IMR-90 (cell line): ENCODE measurements around the gene NEURL1B. TPM values are rescaled to one million over a fixed set of nuclear protein-coding genes. Genes with fewer than 3 reads are reported as not detected.

ENCODE experiments used
- ATAC-seq: fragments of 200-7000 bp; cut with Tn5 transposase; 2 replicates; pipeline ENCODE4 v1.9.1; 2020; ENCODE audit warnings: low read depth, mild to moderate bottlenecking, moderate library complexity
- BruUV-seq: library from RNA; stranded (reverse); fragments of 400-500 nt; replicated peaks from 2 replicates; lab custom pipeline; 2021; lab: Mats Ljungman, UMichigan
- CTCF ChIA-PET: fragments of 300-600 bp; formaldehyde crosslinking; extraction: SDS; loops from one replicate; lab custom pipeline; 2021; ENCODE audit warnings: antibody characterized with exemption; lab: Yijun Ruan, JAX
- POLR2A ChIA-PET: fragments of 300-600 bp; sonication (Branson Sonifier 250); formaldehyde crosslinking; loops from one replicate; lab custom pipeline; 2022; ENCODE audit warnings: antibody characterized with exemption; ENCODE audit not compliant: unreplicated experiment; lab: Charles Lee
- DNase-seq: peaks from one replicate; pipeline ENCODE4 v3.0.0; 2013
- H2AFZ ChIP-seq: replicated peaks from 2 replicates; pipeline ENCODE3; 2013; ENCODE audit warnings: low read length, mild to moderate bottlenecking; ENCODE audit not compliant: poor library complexity
- H2AK5ac ChIP-seq: 2 replicates; pipeline ENCODE4 v1.6.1; 2013; ENCODE audit warnings: low read depth, low read length, inconsistent platforms
- H2AK9ac ChIP-seq: replicated peaks from 2 replicates; pipeline ENCODE3; 2013; ENCODE audit warnings: mild to moderate bottlenecking, low read depth, low read length, moderate library complexity; ENCODE audit not compliant: poor library complexity
- H2BK120ac ChIP-seq: 2 replicates; pipeline ENCODE4 v1.6.1; 2013; ENCODE audit warnings: low read depth, low read length, inconsistent platforms
- H2BK15ac ChIP-seq: 3 replicates; pipeline ENCODE4 v1.6.1; 2013; ENCODE audit warnings: low read depth, low read length, inconsistent platforms
- H2BK20ac ChIP-seq: 2 replicates; pipeline ENCODE4 v1.6.1; 2013; ENCODE audit warnings: low read depth, mild to moderate bottlenecking, inconsistent platforms, low read length, moderate library complexity
- H2BK5ac ChIP-seq: 2 replicates; pipeline ENCODE4 v1.6.1; 2013; ENCODE audit warnings: mild to moderate bottlenecking, low read depth, low read length, inconsistent platforms; ENCODE audit not compliant: poor library complexity, severe bottlenecking
- H3K14ac ChIP-seq: replicated peaks from 2 replicates; pipeline ENCODE4 v1.6.1; 2013; ENCODE audit warnings: low read depth, low read length, inconsistent platforms
- H3K18ac ChIP-seq: 2 replicates; pipeline ENCODE4 v1.6.1; 2013; ENCODE audit warnings: low read depth, low read length, control low read depth
- H3K23ac ChIP-seq: 2 replicates; pipeline ENCODE4 v1.6.1; 2013; ENCODE audit warnings: low read depth, low read length, inconsistent platforms
- H3K27ac ChIP-seq: 2 replicates; pipeline ENCODE4 v1.5.1; 2013; ENCODE audit warnings: mild to moderate bottlenecking, control low read depth, low read length; ENCODE audit not compliant: insufficient read depth
- H3K27me3 ChIP-seq: 2 replicates; pipeline ENCODE4 v1.6.1; 2013; ENCODE audit warnings: low read length; ENCODE audit not compliant: control insufficient read depth, insufficient read depth
- H3K36me3 ChIP-seq: 2 replicates; pipeline ENCODE4 v1.6.1; 2013; ENCODE audit warnings: low read length, mixed read lengths; ENCODE audit not compliant: control insufficient read depth, insufficient read depth
- H3K4ac ChIP-seq: 2 replicates; pipeline ENCODE4 v1.6.1; 2013; ENCODE audit warnings: low read depth, low read length, inconsistent platforms
- H3K4me1 ChIP-seq: 2 replicates; pipeline ENCODE4 v1.6.1; 2013; ENCODE audit warnings: low read length, mixed read lengths; ENCODE audit not compliant: control insufficient read depth, insufficient read depth
- H3K4me2 ChIP-seq: 2 replicates; pipeline ENCODE4 v1.6.1; 2013; ENCODE audit warnings: low read depth, mild to moderate bottlenecking, control low read depth, low read length, moderate library complexity
- H3K4me3 ChIP-seq: 2 replicates; pipeline ENCODE4 v1.5.1; 2013; ENCODE audit warnings: low read depth, mild to moderate bottlenecking, control low read depth, low read length, moderate library complexity; ENCODE audit not compliant: insufficient read depth
- H3K56ac ChIP-seq: 2 replicates; pipeline ENCODE4 v1.6.1; 2013; ENCODE audit warnings: low read length, inconsistent platforms; ENCODE audit not compliant: insufficient read depth; ENCODE audit errors: extremely low read depth
- H3K79me1 ChIP-seq, 2 experiments: 2 replicates each; pipeline ENCODE4 v1.6.1; 2013; ENCODE audit warnings: low read length in 2 of 2, inconsistent platforms in 1 of 2, low read depth in 1 of 2
- H3K9ac ChIP-seq: 2 replicates; pipeline ENCODE4 v1.6.1; 2013; ENCODE audit warnings: low read depth, low read length, control low read depth
- H3K9me1 ChIP-seq: 2 replicates; pipeline ENCODE4 v1.6.1; 2013; ENCODE audit warnings: low read length, inconsistent platforms; ENCODE audit not compliant: insufficient read depth
- H3K9me3 ChIP-seq: 2 replicates; pipeline ENCODE4 v1.6.1; 2013; ENCODE audit warnings: low read length; ENCODE audit not compliant: control insufficient read depth, insufficient read depth
- H4K20me1 ChIP-seq: 2 replicates; pipeline ENCODE4 v1.6.1; 2013; ENCODE audit warnings: low read length, inconsistent platforms; ENCODE audit not compliant: insufficient read depth
- H4K5ac ChIP-seq: 2 replicates; pipeline ENCODE4 v1.6.1; 2013; ENCODE audit warnings: mild to moderate bottlenecking, low read depth, low read length, control low read depth
- H4K8ac ChIP-seq, 2 experiments: 2 replicates each; pipeline ENCODE4 v1.6.1; 2013; ENCODE audit warnings: low read depth in 2 of 2, low read length in 2 of 2, control low read depth in 1 of 2, inconsistent platforms in 1 of 2
- H4K91ac ChIP-seq: 2 replicates; pipeline ENCODE4 v1.6.1; 2013; ENCODE audit warnings: low read depth, low read length, inconsistent platforms; ENCODE audit not compliant: insufficient read depth
- BHLHE40 ChIP-seq: fragments of 150-350 bp; IDR thresholded peaks from 2 replicates; pipeline ENCODE4 v1.6.1; 2016; ENCODE audit warnings: mild to moderate bottlenecking, low read depth, low read length
- CEBPB ChIP-seq: IDR thresholded peaks from 2 replicates; pipeline ENCODE4 v1.6.1; 2012; ENCODE audit warnings: low read depth, low read length, improper control_type of control experiment
- CHD1 ChIP-seq: IDR thresholded peaks from 2 replicates; pipeline ENCODE4 v1.6.1; 2012; ENCODE audit warnings: low read depth, low read length, improper control_type of control experiment
- FOS ChIP-seq: fragments of 150-350 bp; IDR thresholded peaks from 2 replicates; pipeline ENCODE4 v1.6.1; 2016; ENCODE audit warnings: low read depth, low read length
- MAFK ChIP-seq: IDR thresholded peaks from 2 replicates; pipeline ENCODE4 v1.6.1; 2012; ENCODE audit warnings: low read depth, low read length, improper control_type of control experiment
- MAZ ChIP-seq: IDR thresholded peaks from 2 replicates; pipeline ENCODE4 v1.6.1; 2012; ENCODE audit warnings: low read depth, mild to moderate bottlenecking, low read length, improper control_type of control experiment, moderate library complexity, borderline replicate concordance
- MXI1 ChIP-seq: IDR thresholded peaks from 2 replicates; pipeline ENCODE4 v1.6.1; 2012; ENCODE audit warnings: low read depth, mild to moderate bottlenecking, low read length, moderate library complexity, borderline replicate concordance
- NFE2L2 ChIP-seq: fragments of 150-350 bp; IDR thresholded peaks from 2 replicates; pipeline ENCODE4 v1.6.1; 2016; ENCODE audit warnings: low read depth, mild to moderate bottlenecking, low read length
- POLR2A ChIP-seq: IDR thresholded peaks from 2 replicates; pipeline ENCODE4 v1.6.1; 2012; ENCODE audit warnings: mild to moderate bottlenecking, low read depth, low read length
- RAD21 ChIP-seq: IDR thresholded peaks from 2 replicates; pipeline ENCODE4 v1.6.1; 2012; ENCODE audit warnings: low read length, improper control_type of control experiment
- RCOR1 ChIP-seq: IDR thresholded peaks from 2 replicates; pipeline ENCODE4 v1.6.1; 2012; ENCODE audit warnings: mild to moderate bottlenecking, low read length, improper control_type of control experiment; ENCODE audit not compliant: insufficient replicate concordance
- RFX5 ChIP-seq: IDR thresholded peaks from 2 replicates; pipeline ENCODE4 v1.8.0; 2012; ENCODE audit warnings: low read depth, mild to moderate bottlenecking, low read length, moderate library complexity
- SMC3 ChIP-seq: fragments of 150-350 bp; IDR thresholded peaks from 2 replicates; pipeline ENCODE4 v1.6.1; 2016; ENCODE audit warnings: low read depth, mild to moderate bottlenecking, antibody characterized with exemption, low read length, moderate library complexity
- USF2 ChIP-seq: fragments of 150-350 bp; IDR thresholded peaks from 2 replicates; pipeline ENCODE4 v1.6.1; 2017; ENCODE audit warnings: mild to moderate bottlenecking, antibody characterized with exemption, low read length, low read depth
- WGBS, 2 experiments: methylation state at CpG; one replicate each; pipeline versions ENCODE4 v1.1.5 to v1.1.7; 2013; ENCODE audit warnings: missing lambda C conversion rate in 2 of 2; ENCODE audit not compliant: insufficient read length in 1 of 2; ENCODE audit errors: extremely low coverage in 2 of 2; 5-methylcytosine and 5-hydroxymethylcytosine counted together
- dilution Hi-C: fragments of 300-500 bp; cut with HindIII; formaldehyde crosslinking; loops from one replicate; pipeline ENCODE4 v1.14.3; 2018; ENCODE audit warnings: low sequenced_read_pairs; ENCODE audit not compliant: unreplicated experiment
- in situ Hi-C: fragments of 300-500 bp; cut with MboI; formaldehyde crosslinking; loops from 3 replicates; pipeline ENCODE4 v1.14.3; 2019; ENCODE audit warnings: low sequenced_read_pairs, inconsistent platforms, mixed read lengths
- intact Hi-C: fragments of 100-400 bp; cut with micrococcal nuclease; formaldehyde crosslinking; loops from 2 replicates; pipeline ENCODE4 v1.10.0; 2022
- polyA plus RNA-seq, 3 experiments: library from polyadenylated mRNA; depleted of rRNA; stranded (reverse); fragments of >200 nt; gene quantifications; 2 replicates each; pipeline ENCODE4 v1.2.3, GENCODE V29; 2012; ENCODE audit warnings: low replicate concordance in 1 of 3
- total RNA-seq: library from RNA; depleted of rRNA; stranded (reverse); fragments of >200 nt; gene quantifications from 2 replicates; pipeline ENCODE4 v1.2.3, GENCODE V29; 2012
- TF ChIP-seq, protein P1 (sequence below): conservative IDR thresholded peaks from 2 replicates; pipeline ENCODE4 v1.5.1; 2012; ENCODE audit warnings: mild to moderate bottlenecking, low read depth, low read length, improper control_type of control experiment
- TF ChIP-seq, protein P2 (sequence below): fragments of 150-350 bp; IDR thresholded peaks from 2 replicates; pipeline ENCODE4 v1.6.1; 2016; ENCODE audit warnings: low read depth, mild to moderate bottlenecking, low read length, moderate library complexity, borderline replicate concordance

The NEURL1B gene
- total and polyA plus RNA-seq, 2 of the 4 experiments (the other 2 are of a cell fraction) = 1.8 to 2.8 TPM

- Histone ChIP-seq H3K36me3 (peaks cover 4% of the 10 kb centered on the region; the same call in 1 of the 2 replicates), H3K23ac (no peak overlapping the region), H3K56ac (no peak overlapping the region), H4K5ac (no peak overlapping the region), H2BK5ac (no peak overlapping the region), H4K91ac (no peak overlapping the region), H2BK15ac (no peak overlapping the region), H2AFZ (no peak overlapping the region), H3K27me3 (no peaks in the 10 kb centered on the region), H4K8ac (no peak overlapping the region), H2BK120ac (no peak overlapping the region), H3K4me3 (no peak overlapping the region), H3K4ac (no peak overlapping the region), H3K27ac (no peak overlapping the region), H2AK9ac (no peak overlapping the region), H3K79me1 (peaks cover 26 to 68% of the 10 kb centered on the region in 2 experiments), H3K4me1 (peaks cover 5% of the 10 kb centered on the region; the same call in 1 of the 2 replicates), H4K20me1 (no peaks in the 10 kb centered on the region), H3K4me2 (no peak overlapping the region), H2AK5ac (no peak overlapping the region), H3K18ac (no peak overlapping the region), H2BK20ac (no peak overlapping the region), H3K14ac (no peak overlapping the region), H3K9me1 (peaks cover 14% of the 10 kb centered on the region; the same call in 1 of the 2 replicates), H3K9me3 (no peaks in the 10 kb centered on the region), H3K9ac (no peak overlapping the region)
- CTCF ChIA-PET = no interaction called here
- dilution Hi-C loops (no loop called here), in situ Hi-C loops (no loop called here), intact Hi-C loops (no loop called here)
- no peak for DNase-seq
- no peak for ATAC-seq
- no TSS peak for BruUV-seq
- TF ChIP-seq CHD1 = no peak
- TF ChIP-seq RAD21 = no peak
- TF ChIP-seq RFX5 = no peak
- no peak for TF ChIP-seq FOS
- no peak for TF ChIP-seq MXI1
- TF ChIP-seq CEBPB = no peak
- TF ChIP-seq NFE2L2 = no peak
- no peak for TF ChIP-seq MAFK
- no peak for TF ChIP-seq USF2
- no peak for TF ChIP-seq MAZ
- no peak for TF ChIP-seq POLR2A
- TF ChIP-seq SMC3 = no peak
- TF ChIP-seq BHLHE40 = no peak
- TF ChIP-seq, protein P1, sequence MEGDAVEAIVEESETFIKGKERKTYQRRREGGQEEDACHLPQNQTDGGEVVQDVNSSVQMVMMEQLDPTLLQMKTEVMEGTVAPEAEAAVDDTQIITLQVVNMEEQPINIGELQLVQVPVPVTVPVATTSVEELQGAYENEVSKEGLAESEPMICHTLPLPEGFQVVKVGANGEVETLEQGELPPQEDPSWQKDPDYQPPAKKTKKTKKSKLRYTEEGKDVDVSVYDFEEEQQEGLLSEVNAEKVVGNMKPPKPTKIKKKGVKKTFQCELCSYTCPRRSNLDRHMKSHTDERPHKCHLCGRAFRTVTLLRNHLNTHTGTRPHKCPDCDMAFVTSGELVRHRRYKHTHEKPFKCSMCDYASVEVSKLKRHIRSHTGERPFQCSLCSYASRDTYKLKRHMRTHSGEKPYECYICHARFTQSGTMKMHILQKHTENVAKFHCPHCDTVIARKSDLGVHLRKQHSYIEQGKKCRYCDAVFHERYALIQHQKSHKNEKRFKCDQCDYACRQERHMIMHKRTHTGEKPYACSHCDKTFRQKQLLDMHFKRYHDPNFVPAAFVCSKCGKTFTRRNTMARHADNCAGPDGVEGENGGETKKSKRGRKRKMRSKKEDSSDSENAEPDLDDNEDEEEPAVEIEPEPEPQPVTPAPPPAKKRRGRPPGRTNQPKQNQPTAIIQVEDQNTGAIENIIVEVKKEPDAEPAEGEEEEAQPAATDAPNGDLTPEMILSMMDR = no peak
- TF ChIP-seq, protein P2, sequence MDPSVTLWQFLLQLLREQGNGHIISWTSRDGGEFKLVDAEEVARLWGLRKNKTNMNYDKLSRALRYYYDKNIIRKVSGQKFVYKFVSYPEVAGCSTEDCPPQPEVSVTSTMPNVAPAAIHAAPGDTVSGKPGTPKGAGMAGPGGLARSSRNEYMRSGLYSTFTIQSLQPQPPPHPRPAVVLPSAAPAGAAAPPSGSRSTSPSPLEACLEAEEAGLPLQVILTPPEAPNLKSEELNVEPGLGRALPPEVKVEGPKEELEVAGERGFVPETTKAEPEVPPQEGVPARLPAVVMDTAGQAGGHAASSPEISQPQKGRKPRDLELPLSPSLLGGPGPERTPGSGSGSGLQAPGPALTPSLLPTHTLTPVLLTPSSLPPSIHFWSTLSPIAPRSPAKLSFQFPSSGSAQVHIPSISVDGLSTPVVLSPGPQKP = no peak
- TF ChIP-seq RCOR1 = no peak
- no CpG with 5 or more reads among the region's 8 CpGs for WGBS, 2 experiments
- POLR2A ChIA-PET = no interaction called here
Observed at GRCh38 chr5:172644711-172645110, 3.6 kb downstream of the NEURL1B start.
